Upper lobe of left lung (tissue), 4 donors: ENCODE data around the gene DLGAP1.

ENCODE experiments used
- EP300 ChIP-seq, 4 donors: sonication (generic); formaldehyde crosslinking; IDR thresholded peaks; one replicate each; pipeline ENCODE4 v1.5.1; 2017; ENCODE audit warnings: antibody characterized with exemption in 4 of 4, control low read depth in 2 of 4
- POLR2A ChIP-seq, 4 donors: fragments of 450-650 bp; IDR thresholded peaks; one replicate each; pipeline ENCODE4 v1.5.1; 2016 to 2017; ENCODE audit warnings: antibody characterized with exemption in 4 of 4, mild to moderate bottlenecking in 2 of 4
- POLR2AphosphoS5 ChIP-seq, 2 donors: sonication (generic); formaldehyde crosslinking; IDR thresholded peaks; one replicate each; pipeline ENCODE4 v1.5.1; 2017; ENCODE audit warnings: antibody characterized with exemption in 2 of 2
- TF ChIP-seq, protein P1 (sequence below), 6 experiments: fragments of 450-650 bp in 4 of 6; fragments of 200-600 bp in 2 of 6; sonication (generic) in 2 of 6; IDR thresholded peaks; one replicate each; pipeline ENCODE4 v1.5.1; 2016 to 2019; ENCODE audit warnings: antibody characterized with exemption in 6 of 6

DNA sequence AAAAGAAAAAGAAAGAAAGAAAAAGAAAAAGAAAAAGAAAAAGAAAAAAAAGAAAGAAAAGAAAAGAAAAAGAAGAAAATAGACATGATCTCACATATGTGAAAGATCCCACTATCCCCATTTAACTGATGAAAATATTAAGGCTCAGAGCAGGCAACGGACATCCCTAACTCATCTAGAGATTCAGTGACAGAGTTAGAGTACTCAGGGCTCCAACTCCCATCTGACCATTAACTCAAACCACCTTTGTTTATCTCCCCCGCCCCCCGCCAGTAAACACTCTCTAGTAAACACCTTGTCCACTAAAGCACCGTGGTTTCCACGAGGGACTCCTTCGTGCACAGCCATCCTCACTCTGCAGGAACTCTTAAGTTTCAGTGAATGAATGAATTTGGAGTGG is 862.2 kb downstream of the DLGAP1 start:
- TF ChIP-seq, protein P1, sequence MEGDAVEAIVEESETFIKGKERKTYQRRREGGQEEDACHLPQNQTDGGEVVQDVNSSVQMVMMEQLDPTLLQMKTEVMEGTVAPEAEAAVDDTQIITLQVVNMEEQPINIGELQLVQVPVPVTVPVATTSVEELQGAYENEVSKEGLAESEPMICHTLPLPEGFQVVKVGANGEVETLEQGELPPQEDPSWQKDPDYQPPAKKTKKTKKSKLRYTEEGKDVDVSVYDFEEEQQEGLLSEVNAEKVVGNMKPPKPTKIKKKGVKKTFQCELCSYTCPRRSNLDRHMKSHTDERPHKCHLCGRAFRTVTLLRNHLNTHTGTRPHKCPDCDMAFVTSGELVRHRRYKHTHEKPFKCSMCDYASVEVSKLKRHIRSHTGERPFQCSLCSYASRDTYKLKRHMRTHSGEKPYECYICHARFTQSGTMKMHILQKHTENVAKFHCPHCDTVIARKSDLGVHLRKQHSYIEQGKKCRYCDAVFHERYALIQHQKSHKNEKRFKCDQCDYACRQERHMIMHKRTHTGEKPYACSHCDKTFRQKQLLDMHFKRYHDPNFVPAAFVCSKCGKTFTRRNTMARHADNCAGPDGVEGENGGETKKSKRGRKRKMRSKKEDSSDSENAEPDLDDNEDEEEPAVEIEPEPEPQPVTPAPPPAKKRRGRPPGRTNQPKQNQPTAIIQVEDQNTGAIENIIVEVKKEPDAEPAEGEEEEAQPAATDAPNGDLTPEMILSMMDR (IDR thresholded peaks at IDR 0.05), result no peak
- no peak for TF ChIP-seq EP300 (IDR thresholded peaks at IDR 0.05)
- TF ChIP-seq POLR2AphosphoS5 (IDR thresholded peaks at IDR 0.05), result no peak
- no peak for TF ChIP-seq POLR2A (IDR thresholded peaks at IDR 0.05)
